HG03025 (cell line): ENCODE data around the gene RNF151.
"Not testable (repeated sequence)": the region's sequence is repeated elsewhere in the genome, so short reads cannot be mapped to it uniquely, and the experiment has no call there.

Experiments used
- ATAC-seq: cut with Tn5 transposase; IDR thresholded peaks from one replicate; pipeline ENCODE4 v1.9.1; 2021; ENCODE audit warnings: mild to moderate bottlenecking, moderate library complexity; ENCODE audit not compliant: unreplicated experiment, low FRiP score

Gene RNF151

GRCh38 chr16:1938316-1938715 is 28.3 kb upstream of the RNF151 start:
- ATAC-seq = no peak

- no peak for ATAC-seq
Measured at GRCh38 chr16:1938910-1939309, 27.7 kb upstream of the RNF151 start.

GRCh38 chr16:1939833-1940232 is 26.8 kb upstream of the RNF151 start:
- not testable (repeated sequence) for ATAC-seq

DNA sequence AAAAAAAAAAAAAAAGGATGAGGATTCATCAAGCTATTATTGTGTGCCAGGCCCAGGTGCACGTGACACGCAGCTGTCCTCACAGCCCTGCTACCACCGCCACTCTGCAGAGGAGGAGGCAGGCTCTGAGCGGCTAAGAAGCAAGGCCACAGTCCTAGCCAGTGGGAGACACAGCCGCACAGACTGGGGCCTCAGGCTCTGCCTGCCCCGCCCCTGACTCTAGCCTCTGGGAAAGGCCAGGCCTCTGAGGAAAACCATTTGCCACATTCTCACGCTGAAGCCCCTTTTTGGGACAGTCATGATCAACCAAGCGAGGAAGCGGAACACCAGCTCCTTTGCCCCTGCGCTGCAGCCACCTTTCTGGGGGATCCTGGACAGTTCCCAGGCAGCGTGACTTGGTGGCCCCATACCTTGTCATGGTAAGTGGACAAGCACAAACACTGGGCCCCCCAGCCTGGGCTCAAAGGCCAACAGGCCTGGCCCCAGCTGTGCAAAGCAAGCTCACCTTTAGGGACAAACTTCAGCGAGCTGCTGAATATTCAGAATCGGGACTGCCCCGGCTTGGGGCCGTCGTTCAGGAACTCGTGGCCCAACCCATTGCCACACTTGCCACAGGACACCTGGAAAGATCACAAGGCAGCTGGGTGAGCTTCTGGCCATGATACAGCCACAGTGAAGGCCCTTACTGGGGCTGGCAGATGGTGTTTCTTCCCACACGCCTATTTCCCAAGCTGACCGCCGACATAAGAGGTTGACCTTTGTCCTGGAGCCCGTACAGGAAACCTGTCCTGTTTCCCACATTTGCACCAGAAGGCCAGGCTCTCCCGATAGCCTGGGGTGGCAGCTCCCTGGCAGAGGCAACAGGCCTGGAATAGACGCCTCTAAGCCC is 26.1 kb upstream of the RNF151 start:
- no peak for ATAC-seq

DNA sequence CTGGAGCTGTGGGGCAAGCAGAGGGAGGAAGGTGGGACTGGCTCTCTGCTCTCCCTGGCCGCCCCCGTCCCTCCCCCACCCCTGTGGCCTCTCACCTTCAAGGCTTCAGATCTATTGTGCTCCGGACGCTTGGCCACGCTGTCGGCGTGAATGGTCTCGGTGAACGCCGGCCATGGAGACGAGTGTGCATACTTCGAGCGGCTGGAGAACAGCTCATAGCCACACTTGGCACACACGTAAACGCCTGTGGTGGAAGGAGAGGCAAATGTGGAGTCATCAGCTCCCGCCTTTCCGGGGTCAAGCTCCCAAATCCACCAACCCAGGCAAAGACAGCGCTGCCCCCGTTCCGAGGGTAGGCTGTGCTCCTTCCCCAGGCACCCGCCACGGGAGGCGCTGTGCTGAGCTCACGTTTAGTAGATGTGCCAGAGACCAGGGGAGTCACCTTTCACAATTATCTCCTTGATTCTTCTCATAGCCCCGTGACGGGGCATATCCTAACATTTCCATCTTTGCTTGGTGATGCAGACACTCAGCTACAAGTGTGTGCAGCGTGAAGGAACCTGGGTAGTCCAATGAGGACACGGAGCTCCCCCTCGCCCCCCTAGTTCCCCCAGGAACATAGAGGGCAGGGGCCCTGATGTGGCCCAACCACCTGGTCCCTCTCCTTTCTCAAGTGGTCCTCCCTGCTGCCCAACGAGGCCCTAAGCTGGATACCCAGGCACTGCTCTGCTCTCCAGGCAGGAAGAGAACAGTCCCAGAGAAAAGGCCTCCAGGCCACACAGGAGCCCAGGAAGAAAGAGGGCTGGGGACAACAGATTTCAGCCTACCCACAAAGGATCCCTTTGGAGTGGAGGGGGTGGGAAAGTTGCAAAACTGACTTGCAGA is 25.3 kb upstream of the RNF151 start:
- no peak for ATAC-seq

- ATAC-seq = no peak
Measured at GRCh38 chr16:1942047-1942809, 24.4 kb upstream of the RNF151 start.

DNA sequence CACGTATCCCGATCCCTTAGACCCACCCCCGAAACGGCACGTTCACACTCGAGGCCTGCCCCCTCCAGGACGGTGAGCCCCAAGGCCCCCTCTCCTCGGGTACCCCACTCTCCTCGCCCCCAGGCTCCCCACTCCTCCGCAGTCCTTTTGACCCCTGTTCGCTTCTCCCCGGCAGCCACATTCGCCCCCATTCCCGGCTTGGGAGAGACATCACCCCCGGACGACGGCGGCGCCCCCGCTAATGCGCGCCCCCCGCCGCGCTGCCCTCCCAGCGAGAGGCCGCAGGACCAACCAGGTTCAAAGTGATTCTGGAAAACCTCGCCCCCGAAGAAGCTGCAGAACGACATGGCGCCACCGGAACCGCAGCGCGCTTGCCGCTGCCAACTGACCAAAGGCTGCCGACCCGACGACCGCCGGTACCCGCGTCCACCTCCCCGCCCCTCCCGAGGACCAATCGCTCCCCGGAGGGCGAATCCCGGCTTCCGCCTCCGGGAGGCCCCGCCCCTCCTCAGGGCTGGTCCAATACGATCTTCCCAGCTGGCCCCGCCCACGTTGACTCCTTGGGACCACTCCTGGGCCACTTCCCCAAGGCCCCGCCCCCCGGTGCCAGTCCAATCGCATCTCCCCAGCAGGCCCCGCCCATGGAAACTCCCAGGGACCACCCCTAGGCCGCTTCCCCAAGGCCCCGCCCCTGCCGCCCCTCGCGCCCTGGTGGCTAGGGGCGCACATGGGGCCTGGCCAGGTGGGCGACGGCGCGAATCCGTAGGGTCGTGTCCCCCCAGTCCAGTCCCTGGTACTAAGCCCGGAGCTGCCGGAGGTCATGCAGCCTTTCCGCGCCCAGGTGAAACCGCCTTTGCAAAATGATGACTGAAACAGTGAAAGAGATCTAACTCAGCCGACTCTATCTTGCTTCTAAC is 23.6 kb upstream of the RNF151 start, which contains the start of gene MSRB1:
Gene MSRB1, minus strand, starts transcription at position 390 of the 917 bp plus-strand sequence. Its CDS starts 43 bp downstream, at position 347.
- ATAC-seq = peak; percentile 81

GRCh38 chr16:1944612-1945199 is 21.9 kb upstream of the RNF151 start:
- ATAC-seq = no peak

DNA sequence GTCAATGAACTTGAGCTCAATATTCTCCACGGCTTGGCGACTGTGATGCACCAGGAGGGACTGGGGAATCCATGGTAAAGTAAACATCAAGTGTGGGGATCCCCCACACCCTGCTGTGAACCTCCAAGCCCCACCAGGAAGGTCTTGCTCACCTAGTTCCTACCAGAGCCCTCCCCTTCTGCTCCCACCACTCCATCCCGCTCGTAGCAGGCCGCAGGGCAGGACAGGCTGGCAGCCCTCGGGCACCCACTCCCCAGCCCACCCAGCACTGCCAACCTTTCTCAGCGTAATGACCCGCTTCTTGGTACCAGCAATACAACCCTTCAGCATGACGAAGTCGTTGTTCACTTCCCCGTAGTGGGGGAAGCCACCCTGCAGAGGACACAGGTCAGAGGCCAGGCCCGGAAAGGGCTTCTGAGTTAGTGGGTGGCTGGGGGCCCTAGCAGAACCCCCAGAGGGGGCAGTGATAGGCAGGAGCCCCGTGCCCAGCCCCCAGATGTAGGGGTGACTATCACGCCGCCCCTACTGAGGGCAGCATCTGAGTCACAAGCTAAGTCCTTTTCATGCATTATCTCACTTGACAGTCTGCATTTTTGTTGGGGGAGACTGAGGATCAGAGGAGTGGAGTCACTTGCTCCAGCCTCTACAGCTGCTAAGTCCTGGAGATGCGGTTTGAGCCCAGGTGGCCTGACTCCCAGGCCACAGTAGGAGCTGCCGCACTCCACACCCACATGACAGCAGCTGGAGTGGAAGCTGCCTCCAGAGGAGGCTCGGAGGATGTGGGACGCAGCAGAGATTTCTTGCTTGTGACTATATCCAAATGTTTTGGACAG is 20.9 kb upstream of the RNF151 start:
- no peak for ATAC-seq

DNA sequence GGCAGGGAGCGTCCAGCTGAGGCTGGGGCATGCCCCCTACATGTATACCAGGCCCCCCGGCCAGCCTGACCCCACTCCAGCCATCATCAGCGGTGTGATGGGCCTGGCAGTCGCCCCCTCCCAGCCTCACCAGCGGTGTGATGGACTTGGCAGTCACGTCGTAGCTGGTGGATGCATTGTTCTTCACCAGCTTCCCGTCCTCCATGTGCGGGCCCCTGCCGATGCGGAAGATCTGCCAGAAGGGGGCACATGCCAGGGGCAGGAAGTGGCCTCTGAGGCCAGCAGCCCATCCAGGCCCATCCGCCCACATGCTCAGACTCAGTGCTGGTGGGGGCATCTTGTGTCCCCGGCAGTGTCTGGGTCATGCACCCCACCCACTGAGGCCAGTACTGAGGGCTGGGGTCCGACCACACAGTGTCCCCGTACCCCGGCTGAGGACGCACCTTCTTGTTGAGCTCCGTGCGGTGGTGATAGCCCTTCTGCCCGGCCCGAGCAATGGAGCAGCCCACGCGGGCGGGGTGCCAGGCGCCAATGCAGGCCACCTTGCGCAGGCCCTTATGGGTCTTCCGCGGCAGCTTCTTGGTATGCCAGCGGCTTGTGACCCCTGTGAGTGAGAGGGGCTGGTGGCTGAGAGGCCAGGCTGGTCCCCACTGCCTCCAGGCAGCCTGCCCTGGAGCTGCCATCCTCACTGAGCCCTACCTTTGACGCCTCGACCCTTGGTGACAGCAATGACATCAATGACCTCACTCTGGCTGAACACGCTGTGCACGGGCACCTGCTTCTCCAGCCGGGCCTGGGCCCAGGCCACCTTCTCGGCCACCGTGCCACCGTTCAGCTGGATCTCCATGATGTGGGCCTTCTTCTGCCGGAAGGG is 19.9 kb upstream of the RNF151 start:
- ATAC-seq = no peak

DNA sequence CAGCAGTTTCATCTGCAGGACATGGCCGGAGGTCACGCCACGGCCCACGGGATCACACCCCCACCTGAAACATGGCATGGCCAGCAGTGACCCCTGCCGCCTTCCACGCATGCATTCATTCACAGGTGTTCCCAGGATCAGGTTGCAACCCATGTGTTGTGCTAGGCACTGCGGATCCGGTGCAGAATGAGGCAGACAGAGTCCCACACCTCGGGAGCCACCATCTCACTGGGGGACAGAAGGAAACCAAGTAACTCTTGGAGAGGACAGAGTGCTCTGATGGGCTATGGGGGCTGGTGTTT is 19.3 kb upstream of the RNF151 start:
- ATAC-seq = no peak

GRCh38 chr16:1949507-1949906 is 17.1 kb upstream of the RNF151 start:
- ATAC-seq = no peak

DNA sequence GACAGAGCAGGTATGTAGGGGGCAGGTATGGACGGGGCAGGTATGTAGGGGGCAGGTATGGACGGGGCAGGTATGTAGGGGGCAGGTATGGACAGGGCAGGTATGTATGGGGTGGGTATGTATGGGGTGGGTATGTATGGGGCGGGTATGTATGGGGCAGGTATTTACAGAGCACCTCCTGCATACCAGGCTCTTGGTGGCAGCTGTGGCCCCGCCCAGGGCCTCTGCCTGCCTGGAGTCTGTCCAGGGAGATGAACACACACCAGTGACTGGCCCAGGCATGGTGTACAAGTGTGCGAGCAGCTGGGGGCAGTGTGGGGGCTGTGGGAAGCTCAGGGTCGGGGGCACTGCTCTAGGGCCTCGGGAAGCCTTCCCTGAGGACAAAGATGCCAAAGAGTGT is 16.6 kb upstream of the RNF151 start:
- ATAC-seq = no peak

DNA sequence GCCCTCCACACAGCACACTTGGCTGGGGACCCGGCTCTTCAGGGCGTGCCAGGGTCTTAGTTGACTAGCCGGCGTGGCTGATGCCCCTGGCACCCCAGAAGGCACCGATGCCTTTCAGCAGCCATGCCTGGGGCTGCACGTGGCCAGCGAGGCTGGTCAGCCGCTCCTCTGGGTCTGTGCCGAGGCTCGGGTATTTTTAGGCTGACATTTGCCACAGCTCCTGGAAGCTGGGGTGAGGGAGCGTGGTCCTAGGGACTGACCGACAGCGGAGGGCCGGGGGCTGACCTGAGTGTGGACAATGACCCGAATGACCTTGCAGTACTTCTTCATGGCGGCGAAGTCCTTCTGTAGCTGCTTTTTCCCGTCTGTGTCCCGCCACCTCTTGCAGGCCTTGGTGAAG is 16.1 kb upstream of the RNF151 start:
- ATAC-seq = no peak

DNA sequence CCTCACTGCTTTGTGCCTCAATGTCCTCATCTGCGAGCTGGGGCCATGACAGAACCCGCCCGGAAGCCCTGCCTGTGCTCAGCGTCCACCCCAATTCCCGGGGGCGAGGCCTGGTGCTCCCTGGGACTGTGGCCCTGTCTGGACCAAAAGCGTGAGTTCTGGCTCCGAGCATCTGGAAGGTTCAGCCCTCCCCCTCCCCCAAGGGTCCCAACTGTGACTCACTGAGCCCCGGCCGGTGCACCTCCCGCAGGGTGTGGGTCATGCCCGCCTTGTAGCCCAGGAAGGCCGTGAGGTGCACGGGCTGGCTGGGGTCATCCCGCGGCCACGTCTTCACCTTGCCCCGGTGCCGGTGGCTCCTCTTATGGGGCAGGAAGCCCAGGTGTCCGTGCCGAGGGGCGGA is 12.9 kb upstream of the RNF151 start:
- ATAC-seq = no peak

DNA sequence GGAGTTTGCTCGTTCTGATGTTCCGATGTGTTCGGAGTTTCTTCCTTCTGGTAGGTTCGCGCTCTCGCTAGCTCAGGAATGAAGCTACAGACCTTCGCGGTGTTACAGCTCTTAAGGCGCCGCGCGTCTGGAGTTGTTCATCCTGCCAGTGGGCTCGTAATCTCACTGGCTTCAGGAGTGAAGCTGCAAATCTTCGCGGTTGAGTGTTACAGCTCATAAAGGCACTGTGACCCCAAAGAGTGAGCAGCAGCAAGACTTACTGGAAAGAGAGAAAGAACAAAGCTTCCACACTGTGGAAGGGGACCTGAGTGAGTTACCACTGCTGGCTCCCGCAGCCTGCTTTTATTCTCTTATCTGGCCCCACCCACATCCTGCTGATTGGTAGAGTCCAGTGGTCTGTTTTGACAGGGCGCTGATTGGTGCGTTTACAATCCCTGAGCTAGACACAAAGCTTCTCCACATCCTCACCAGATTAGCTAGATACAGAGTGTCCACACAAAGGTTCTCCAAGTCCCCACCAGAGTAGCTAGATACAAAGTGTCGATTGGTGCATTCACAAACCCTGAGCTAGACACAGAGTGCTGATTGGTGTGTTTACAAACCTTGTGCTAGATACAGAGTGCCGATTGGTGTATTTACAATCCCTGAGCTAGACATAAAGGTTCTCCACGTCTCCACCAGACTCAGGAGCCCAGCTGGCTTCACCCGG is 9.1 kb upstream of the RNF151 start:
- ATAC-seq = not testable (repeated sequence)

DNA sequence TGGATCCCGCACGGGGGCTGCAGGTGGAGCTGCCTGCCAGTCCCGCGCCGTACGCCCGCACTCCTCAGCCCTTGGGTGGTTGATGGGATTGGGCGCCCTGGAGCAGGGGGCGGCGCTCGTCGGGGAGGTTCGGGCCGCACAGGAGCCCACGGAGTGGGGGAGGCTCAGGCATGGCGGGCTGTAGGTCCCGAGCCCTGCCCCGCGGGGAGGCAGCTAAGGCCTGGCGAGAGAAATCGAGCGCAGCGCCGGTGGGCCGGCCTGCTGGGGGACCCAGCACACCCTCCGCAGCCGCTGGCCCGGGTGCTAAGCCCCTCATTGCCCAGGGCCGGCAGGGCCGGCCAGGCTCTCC is 8.5 kb upstream of the RNF151 start:
- not testable (repeated sequence) for ATAC-seq
